HG03066 (cell line): ENCODE results near the gene GTF2A1L.
"Not testable (repeated sequence)": the region's sequence is repeated elsewhere in the genome, so short reads cannot be mapped to it uniquely, and the experiment has no call there.

Experiments
- ATAC-seq: cut with Tn5 transposase; IDR thresholded peaks from one replicate; pipeline ENCODE4 v1.9.1; 2021; ENCODE audit warnings: low read depth; ENCODE audit not compliant: unreplicated experiment

Gene GTF2A1L, protein sequence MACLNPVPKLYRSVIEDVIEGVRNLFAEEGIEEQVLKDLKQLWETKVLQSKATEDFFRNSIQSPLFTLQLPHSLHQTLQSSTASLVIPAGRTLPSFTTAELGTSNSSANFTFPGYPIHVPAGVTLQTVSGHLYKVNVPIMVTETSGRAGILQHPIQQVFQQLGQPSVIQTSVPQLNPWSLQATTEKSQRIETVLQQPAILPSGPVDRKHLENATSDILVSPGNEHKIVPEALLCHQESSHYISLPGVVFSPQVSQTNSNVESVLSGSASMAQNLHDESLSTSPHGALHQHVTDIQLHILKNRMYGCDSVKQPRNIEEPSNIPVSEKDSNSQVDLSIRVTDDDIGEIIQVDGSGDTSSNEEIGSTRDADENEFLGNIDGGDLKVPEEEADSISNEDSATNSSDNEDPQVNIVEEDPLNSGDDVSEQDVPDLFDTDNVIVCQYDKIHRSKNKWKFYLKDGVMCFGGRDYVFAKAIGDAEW

GRCh38 chr2:48617618-48618017 lies at the start of gene GTF2A1L:
GTF2A1L (plus strand) TSS chr2:48617856; CDS start chr2:48617875, 19 bp downstream.
- ATAC-seq = no peak

DNA sequence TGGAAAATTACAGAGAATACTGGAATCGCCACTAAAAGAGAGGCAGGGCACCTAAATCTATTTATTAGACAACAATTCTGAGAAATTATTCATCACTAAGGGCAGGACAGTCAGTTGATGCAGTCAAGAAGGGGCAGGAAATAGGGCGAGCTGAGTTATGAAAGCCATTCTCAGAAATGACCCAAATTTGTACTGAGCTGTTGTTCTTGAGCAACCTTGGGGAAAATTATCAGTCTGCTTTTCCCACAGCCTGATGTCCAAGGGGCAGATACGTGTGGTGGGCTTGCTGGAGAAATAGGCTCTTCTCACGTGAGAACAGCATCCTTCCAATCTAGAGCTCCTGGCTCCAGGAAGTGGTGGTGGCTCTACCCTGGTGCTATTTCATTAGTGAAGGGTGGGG lies 49.1 kb upstream of the GTF2A1L start:
- no peak for ATAC-seq

DNA sequence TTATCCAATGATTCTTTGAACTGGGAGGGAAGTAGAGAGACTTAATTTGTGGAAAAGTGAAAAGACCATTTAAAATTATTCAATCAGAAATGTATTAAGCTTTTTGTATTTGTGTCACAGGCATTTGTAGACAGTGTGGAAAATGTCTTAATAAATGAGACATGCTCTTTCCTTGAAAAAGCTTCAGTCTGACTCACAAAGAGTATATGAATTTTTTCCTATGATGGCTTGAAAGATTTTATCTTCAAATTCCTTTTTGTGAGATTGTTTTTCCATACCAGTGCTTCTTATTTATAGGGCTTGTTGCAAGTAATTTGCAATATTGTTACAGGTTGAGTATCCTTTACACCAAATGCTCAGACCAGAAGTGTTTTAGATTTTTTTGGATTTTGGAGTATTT lies 48.2 kb upstream of the GTF2A1L start:
- no peak for ATAC-seq

- ATAC-seq = no peak
These were observed 44.8 kb upstream of the GTF2A1L start for GRCh38 chr2:48572816-48573215.

GRCh38 chr2:48574353-48575287 lies 43.0 kb upstream of the GTF2A1L start:
- no peak for ATAC-seq

GRCh38 chr2:48578313-48578712 lies 39.3 kb upstream of the GTF2A1L start:
- ATAC-seq = no peak

- ATAC-seq = no peak
These were observed 33.7 kb upstream of the GTF2A1L start for GRCh38 chr2:48583961-48584360.

- ATAC-seq = no peak
These were observed 33.1 kb upstream of the GTF2A1L start for GRCh38 chr2:48584551-48584950.

GRCh38 chr2:48586433-48586832 lies 31.2 kb upstream of the GTF2A1L start:
- ATAC-seq = no peak

DNA sequence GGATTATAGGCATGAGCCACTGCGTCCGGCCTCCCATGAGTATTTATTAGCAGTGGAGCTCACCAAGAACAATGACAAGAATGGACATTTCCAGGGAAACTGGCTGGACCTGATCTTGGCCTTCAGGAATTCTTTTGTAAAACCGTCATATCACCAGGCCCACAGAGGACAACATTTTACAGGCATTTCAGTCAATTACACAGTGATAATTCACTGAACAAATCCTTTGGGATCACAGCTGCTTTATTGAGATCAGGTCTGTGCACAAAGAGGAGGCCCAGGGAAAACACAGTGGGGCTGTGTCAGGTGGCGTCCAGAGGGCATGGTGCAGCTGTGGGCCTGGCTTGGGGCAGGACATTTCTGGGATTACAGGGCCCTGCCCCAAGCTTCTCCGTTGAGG lies 30.1 kb upstream of the GTF2A1L start:
- ATAC-seq = no peak

- ATAC-seq = no peak
These were observed 29.7 kb upstream of the GTF2A1L start for GRCh38 chr2:48587961-48588360.

- no peak for ATAC-seq
These were observed 28.9 kb upstream of the GTF2A1L start for GRCh38 chr2:48588745-48589144.

- ATAC-seq = no peak
These were observed 28.4 kb upstream of the GTF2A1L start for GRCh38 chr2:48589170-48589767.

DNA sequence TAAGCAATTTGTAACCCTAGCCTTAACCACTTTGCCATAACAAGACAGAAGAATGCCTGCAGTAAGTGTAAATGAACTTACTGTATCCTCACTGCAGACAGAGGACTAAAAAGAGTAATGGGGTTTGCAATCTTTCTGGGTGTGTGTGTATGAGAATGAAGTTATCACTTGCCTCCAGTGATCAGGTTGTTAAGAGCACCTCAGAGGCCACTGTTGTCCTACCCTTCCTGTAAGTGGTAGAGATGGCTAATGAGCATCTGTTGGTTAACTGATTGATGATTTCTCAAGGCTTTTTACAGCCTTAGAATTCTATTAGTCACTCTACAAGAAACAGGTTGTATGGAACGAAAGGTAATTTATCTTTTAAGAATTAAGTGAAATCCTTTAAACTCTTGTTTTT lies 27.6 kb upstream of the GTF2A1L start:
- no peak for ATAC-seq

DNA sequence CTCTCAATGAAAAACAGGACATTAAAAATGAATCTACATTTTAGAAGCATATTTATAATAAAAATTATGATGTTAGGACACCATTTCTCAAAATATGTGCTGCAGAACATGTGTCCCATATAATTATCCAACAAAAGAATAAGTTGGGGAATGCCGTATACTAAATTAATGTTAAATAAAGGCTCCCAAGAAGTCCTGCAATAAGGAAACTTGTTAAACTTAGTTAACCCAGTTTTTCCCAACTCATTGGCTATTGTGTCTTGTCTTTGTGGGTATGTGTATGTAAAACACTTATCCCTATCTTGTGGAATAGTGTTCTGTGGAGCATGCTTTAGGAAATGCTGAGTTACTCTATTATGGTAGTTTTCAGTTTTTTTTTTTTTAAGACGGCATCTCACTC lies 25.6 kb upstream of the GTF2A1L start:
- no peak for ATAC-seq

DNA sequence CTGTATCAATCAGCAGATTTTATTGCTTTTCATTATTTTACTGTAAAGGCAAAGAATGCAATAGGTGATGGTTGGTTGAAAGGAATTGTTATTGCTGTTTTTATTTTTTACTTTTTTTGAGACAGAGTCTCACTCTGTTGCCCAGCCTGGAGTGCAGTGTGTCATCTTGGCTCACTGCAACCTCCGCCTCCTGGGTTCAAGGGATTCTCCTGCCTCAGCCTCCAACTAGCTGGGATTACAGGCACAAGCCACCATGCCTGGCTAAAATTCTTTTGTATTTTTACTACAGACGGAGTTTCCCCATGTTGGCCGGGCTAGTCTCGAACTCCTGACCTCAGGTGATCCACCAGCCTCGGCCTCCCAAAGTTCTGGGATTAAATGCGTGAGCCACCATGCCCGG lies 20.9 kb upstream of the GTF2A1L start:
- not testable (repeated sequence) for ATAC-seq

DNA sequence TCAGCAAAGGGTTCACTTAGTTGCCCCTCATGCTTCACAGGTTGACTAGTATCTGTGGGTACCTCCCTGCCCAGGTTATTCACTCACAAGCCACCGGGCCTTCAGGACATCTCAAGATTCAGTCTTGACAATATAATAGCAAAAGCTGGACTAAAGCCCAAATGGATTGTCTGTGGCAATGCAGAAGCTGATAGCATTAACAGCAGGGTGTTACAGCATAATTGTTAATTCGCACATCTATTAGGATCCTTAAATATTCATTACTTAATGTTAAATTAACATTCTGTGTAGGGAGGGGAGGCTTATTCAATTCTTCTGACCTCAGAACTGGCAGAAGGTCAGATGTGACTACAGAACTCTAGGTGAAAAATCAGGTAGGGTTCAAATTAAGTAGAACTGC lies 20.2 kb upstream of the GTF2A1L start:
- no peak for ATAC-seq

DNA sequence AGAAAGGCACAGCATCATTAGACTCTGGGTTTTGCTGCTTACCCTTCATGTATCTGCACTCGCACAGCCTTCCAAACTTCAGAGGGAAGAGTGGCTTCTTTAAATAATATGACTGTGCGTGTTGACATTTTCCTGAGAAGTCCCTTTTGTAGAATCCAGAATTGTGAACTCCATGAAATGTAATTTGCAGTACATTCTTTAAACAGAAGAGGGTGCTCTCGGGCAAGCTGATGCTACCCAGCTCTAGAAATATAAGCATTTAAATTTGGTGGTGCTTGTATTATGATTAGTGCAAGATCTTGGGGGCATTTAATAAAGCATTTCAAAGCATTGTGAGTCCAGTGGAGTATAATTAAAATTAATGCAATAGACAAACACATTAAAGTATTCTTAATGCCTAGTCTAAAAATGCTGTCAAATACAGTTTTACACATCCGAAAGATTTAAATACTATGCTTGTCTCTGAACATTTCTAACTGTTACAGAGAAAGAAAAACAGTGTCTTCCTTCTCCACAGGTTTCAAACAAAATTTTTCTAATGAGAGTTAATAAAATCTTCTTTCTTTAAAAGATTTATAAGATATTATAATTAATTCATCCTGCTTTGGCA lies 17.3 kb upstream of the GTF2A1L start:
- ATAC-seq = no peak

DNA sequence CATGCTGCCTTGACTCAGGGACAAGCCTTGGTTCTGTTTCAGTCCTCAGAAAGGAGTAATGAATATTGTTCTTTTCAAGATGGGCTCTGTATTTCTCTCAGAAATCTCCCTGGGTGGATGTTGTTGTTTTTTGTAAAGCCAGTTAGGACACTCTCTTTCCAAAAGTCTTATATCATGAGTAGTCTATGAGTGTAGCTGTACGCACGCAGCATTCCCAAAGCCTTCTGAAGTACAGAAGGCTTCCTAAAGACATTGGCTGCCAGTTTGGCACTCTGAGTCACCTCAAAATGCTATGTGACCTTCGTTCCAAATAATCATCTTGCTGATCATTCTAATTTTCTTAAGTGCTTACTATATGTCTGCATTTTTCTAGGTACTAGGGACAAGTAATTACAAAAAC lies 16.7 kb upstream of the GTF2A1L start:
- no peak for ATAC-seq

DNA sequence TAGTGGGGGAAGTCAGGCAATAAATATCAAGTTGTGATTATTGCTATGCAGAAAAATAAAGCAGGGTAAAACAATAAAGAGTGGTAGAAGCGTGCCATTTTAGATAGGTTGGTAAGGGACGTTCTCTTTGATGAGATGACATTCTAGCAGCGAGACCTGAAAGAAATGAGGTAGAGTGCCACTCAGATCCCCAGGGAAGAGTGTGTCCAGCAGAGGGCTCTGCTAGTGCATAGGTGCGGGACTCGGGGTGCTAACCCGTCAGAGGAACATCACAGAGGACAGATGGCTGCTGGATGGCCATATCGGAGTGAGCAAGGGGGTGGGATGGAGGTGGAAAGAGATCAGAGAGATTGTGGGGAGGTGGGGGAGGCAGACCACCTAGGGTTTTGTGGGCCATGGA lies 16.3 kb upstream of the GTF2A1L start:
- ATAC-seq = no peak
